NCI-H345 (cell line): Measurements from ENCODE around the gene ZDHHC3.
A peak's percentile ranks its signal among the peaks of the same experiment; 100 is the strongest.

Source experiments
- DNase-seq: peaks from one replicate; lab custom pipeline; 2025; lab: John Stamatoyannopoulos, UW

ZDHHC3 gene

GRCh38 chr3:44926921-44927320, 49.1 kb downstream of the ZDHHC3 start:
- no peak for DNase-seq

GRCh38 chr3:44926172-44926571, 49.8 kb downstream of the ZDHHC3 start:
- DNase-seq: no peak

- no peak for DNase-seq
Measured at GRCh38 chr3:44924457-44925084, 51.4 kb downstream of the ZDHHC3 start.

GRCh38 chr3:44923632-44924456, 52.1 kb downstream of the ZDHHC3 start:
- DNase-seq: no peak

- no peak for DNase-seq
Measured at GRCh38 chr3:44920081-44920480, 55.9 kb downstream of the ZDHHC3 start.

GRCh38 chr3:44918581-44918980, 57.4 kb downstream of the ZDHHC3 start:
- DNase-seq: no peak

GRCh38 chr3:44918087-44918486, 57.9 kb downstream of the ZDHHC3 start:
- no peak for DNase-seq

- no peak for DNase-seq
Measured at GRCh38 chr3:44915702-44916438, 60.1 kb downstream of the ZDHHC3 start.

- DNase-seq: no peak
Measured at GRCh38 chr3:44914936-44915335, 61.0 kb downstream of the ZDHHC3 start.

GRCh38 chr3:44913868-44914468, 62.0 kb downstream of the ZDHHC3 start:
- peak; percentile 69 for DNase-seq

GRCh38 chr3:44910693-44911092, 65.3 kb downstream of the ZDHHC3 start:
- no peak for DNase-seq

GRCh38 chr3:44909063-44909462, 66.9 kb downstream of the ZDHHC3 start:
- DNase-seq: no peak

- DNase-seq: no peak
Measured at GRCh38 chr3:44907612-44908011, 68.4 kb downstream of the ZDHHC3 start.

- no peak for DNase-seq
Measured at GRCh38 chr3:44906997-44907396, 69.0 kb downstream of the ZDHHC3 start.

GRCh38 chr3:44905446-44906157, 70.4 kb downstream of the ZDHHC3 start:
- DNase-seq: no peak

- DNase-seq: no peak
Measured at GRCh38 chr3:44903751-44904150, 72.2 kb downstream of the ZDHHC3 start.

GRCh38 chr3:44903314-44903713, 72.7 kb downstream of the ZDHHC3 start:
- DNase-seq: no peak

GRCh38 chr3:44902628-44903027, 73.3 kb downstream of the ZDHHC3 start:
- no peak for DNase-seq

GRCh38 chr3:44899683-44900367, 76.1 kb downstream of the ZDHHC3 start:
- no peak for DNase-seq

- DNase-seq: no peak
Measured at GRCh38 chr3:44896440-44896839, 79.5 kb downstream of the ZDHHC3 start.

GRCh38 chr3:44894485-44894884, 81.5 kb downstream of the ZDHHC3 start:
- DNase-seq: no peak
